Measurements from ENCODE around the gene PHACTR4. TPM values are rescaled to one million over a fixed set of nuclear protein-coding genes. Genes with fewer than 3 reads are reported as not detected.
A peak's percentile ranks its signal among the peaks of the same experiment; 100 is the strongest.
"Not testable (repeated sequence)": the region's sequence is repeated elsewhere in the genome, so short reads cannot be mapped to it uniquely, and the experiment has no call there.

Gene PHACTR4
- total and polyA plus RNA-seq, 2 donors (not counting 1 experiment from before 2014, with no cell fraction given), result 5.5 to 6.9 TPM

GRCh38 chr1:28441674-28442073 lies 72.1 kb downstream of the PHACTR4 start:
- H2AFZ ChIP-seq (ENCODE audit: low read length), result no peak overlapping the region
- no peaks in the 10 kb centered on the region for H3K9me3 ChIP-seq (ENCODE audit: control insufficient read depth, insufficient read depth, low read depth, low read length)
- no peaks in the 10 kb centered on the region for H3K79me2 ChIP-seq (ENCODE audit: control insufficient read depth, insufficient read depth, low read length)
- TF ChIP-seq EZH2 (IDR thresholded peaks at IDR 0.05; ENCODE audit: low read length, missing control alignments), result no peak
- TF ChIP-seq, protein P1, sequence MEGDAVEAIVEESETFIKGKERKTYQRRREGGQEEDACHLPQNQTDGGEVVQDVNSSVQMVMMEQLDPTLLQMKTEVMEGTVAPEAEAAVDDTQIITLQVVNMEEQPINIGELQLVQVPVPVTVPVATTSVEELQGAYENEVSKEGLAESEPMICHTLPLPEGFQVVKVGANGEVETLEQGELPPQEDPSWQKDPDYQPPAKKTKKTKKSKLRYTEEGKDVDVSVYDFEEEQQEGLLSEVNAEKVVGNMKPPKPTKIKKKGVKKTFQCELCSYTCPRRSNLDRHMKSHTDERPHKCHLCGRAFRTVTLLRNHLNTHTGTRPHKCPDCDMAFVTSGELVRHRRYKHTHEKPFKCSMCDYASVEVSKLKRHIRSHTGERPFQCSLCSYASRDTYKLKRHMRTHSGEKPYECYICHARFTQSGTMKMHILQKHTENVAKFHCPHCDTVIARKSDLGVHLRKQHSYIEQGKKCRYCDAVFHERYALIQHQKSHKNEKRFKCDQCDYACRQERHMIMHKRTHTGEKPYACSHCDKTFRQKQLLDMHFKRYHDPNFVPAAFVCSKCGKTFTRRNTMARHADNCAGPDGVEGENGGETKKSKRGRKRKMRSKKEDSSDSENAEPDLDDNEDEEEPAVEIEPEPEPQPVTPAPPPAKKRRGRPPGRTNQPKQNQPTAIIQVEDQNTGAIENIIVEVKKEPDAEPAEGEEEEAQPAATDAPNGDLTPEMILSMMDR (conservative IDR thresholded peaks at IDR 0.05 in 1 of 2, IDR thresholded peaks at IDR 0.05 in 1 of 2; ENCODE audit: low read depth in 1 of 2, low read length in 2 of 2), result no peak
- H3K36me3 ChIP-seq (ENCODE audit: control insufficient read depth, insufficient read depth, low read length), result no peaks in the 10 kb centered on the region
- H3K4me3 ChIP-seq (replicated peaks in 1 of 4; ENCODE audit: control extremely low read depth in 1 of 4, insufficient read depth in 1 of 4, low read depth in 3 of 4, low read length in 4 of 4), result no peak overlapping the region
- no peaks in the 10 kb centered on the region for H4K20me1 ChIP-seq (ENCODE audit: control insufficient read depth, extremely low read depth, insufficient read depth, low read length)
- H3K27me3 ChIP-seq (ENCODE audit: control insufficient read depth, insufficient read depth, low read length), result no peaks in the 10 kb centered on the region
- peak in 1 of 2 donors; percentile 38 for DNase-seq (ENCODE audit: low read depth in 2 of 2)
- H3K4me1 ChIP-seq (ENCODE audit: control insufficient read depth, extremely low read depth, insufficient read depth, low read length), result no peaks in the 10 kb centered on the region
- no peak overlapping the region for H3K4me2 ChIP-seq (ENCODE audit: extremely low read depth, insufficient read depth, low read length)
- no peak overlapping the region for H3K9ac ChIP-seq (ENCODE audit: insufficient read depth, low read length)
- H3K27ac ChIP-seq (ENCODE audit: insufficient read depth, low read length), result no peak overlapping the region

GRCh38 chr1:28443550-28443949 lies 74.0 kb downstream of the PHACTR4 start:
- no peak overlapping the region for H3K27ac ChIP-seq (ENCODE audit: insufficient read depth, low read length)
- H3K9ac ChIP-seq (ENCODE audit: insufficient read depth, low read length), result no peak overlapping the region
- no peak for TF ChIP-seq EZH2 (IDR thresholded peaks at IDR 0.05; ENCODE audit: low read length, missing control alignments)
- TF ChIP-seq, protein P1 (conservative IDR thresholded peaks at IDR 0.05 in 1 of 2, IDR thresholded peaks at IDR 0.05 in 1 of 2; ENCODE audit: low read depth in 1 of 2, low read length in 2 of 2), result no peak
- H4K20me1 ChIP-seq (ENCODE audit: control insufficient read depth, extremely low read depth, insufficient read depth, low read length), result no peaks in the 10 kb centered on the region
- H3K79me2 ChIP-seq (ENCODE audit: control insufficient read depth, insufficient read depth, low read length), result no peaks in the 10 kb centered on the region
- no peaks in the 10 kb centered on the region for H3K36me3 ChIP-seq (ENCODE audit: control insufficient read depth, insufficient read depth, low read length)
- no peaks in the 10 kb centered on the region for H3K27me3 ChIP-seq (ENCODE audit: control insufficient read depth, insufficient read depth, low read length)
- H3K9me3 ChIP-seq (ENCODE audit: control insufficient read depth, insufficient read depth, low read depth, low read length), result no peaks in the 10 kb centered on the region
- no peak for DNase-seq (ENCODE audit: low read depth in 2 of 2)
- no peaks in the 10 kb centered on the region for H3K4me1 ChIP-seq (ENCODE audit: control insufficient read depth, extremely low read depth, insufficient read depth, low read length)
- H2AFZ ChIP-seq (ENCODE audit: low read length), result no peak overlapping the region
- no peak overlapping the region for H3K4me2 ChIP-seq (ENCODE audit: extremely low read depth, insufficient read depth, low read length)
- H3K4me3 ChIP-seq (replicated peaks in 1 of 4; ENCODE audit: control extremely low read depth in 1 of 4, insufficient read depth in 1 of 4, low read depth in 3 of 4, low read length in 4 of 4), result no peak overlapping the region

DNA sequence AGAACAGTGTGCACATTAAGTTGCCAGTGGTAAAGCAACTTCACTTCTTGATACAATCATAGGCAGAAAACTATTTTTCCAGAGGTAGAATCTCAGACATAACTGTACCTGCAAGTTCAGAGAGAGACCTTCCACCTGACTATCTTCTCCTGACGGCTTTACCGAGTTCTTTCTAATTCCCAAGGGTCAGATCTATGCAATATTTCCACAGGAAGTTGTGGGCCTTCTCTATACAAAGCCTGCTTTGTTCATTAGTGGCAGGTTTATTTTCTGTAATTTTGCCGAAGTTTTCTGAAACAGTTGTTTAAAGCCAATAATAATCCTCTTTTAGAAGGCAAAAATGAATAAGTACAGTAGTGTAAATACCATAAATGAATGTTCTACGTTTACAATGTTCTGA lies 78.1 kb downstream of the PHACTR4 start:
- Histone ChIP-seq H3K36me3 (ENCODE audit: control insufficient read depth, insufficient read depth, low read length) (no peaks in the 10 kb centered on the region), H2AFZ (ENCODE audit: low read length) (no peak overlapping the region), H3K9ac (ENCODE audit: insufficient read depth, low read length) (no peak overlapping the region), H3K4me2 (ENCODE audit: extremely low read depth, insufficient read depth, low read length) (no peak overlapping the region), H3K27me3 (ENCODE audit: control insufficient read depth, insufficient read depth, low read length) (no peaks in the 10 kb centered on the region), H3K9me3 (ENCODE audit: control insufficient read depth, insufficient read depth, low read depth, low read length) (no peaks in the 10 kb centered on the region), H3K4me3 (replicated peaks in 1 of 4; ENCODE audit: control extremely low read depth in 1 of 4, insufficient read depth in 1 of 4, low read depth in 3 of 4, low read length in 4 of 4) (no peak overlapping the region), H3K27ac (ENCODE audit: insufficient read depth, low read length) (no peak overlapping the region), H3K79me2 (ENCODE audit: control insufficient read depth, insufficient read depth, low read length) (no peaks in the 10 kb centered on the region), H3K4me1 (ENCODE audit: control insufficient read depth, extremely low read depth, insufficient read depth, low read length) (no peaks in the 10 kb centered on the region), H4K20me1 (ENCODE audit: control insufficient read depth, extremely low read depth, insufficient read depth, low read length) (no peaks in the 10 kb centered on the region)
- TF ChIP-seq EZH2 (IDR thresholded peaks at IDR 0.05; ENCODE audit: low read length, missing control alignments), result no peak
- TF ChIP-seq, protein P1 (conservative IDR thresholded peaks at IDR 0.05 in 1 of 2, IDR thresholded peaks at IDR 0.05 in 1 of 2; ENCODE audit: low read depth in 1 of 2, low read length in 2 of 2), result no peak
- no peak for DNase-seq (ENCODE audit: low read depth in 2 of 2)

GRCh38 chr1:28448094-28448611 lies 78.6 kb downstream of the PHACTR4 start:
- not testable (repeated sequence) for DNase-seq (ENCODE audit: low read depth in 2 of 2); H3K9me3 ChIP-seq (ENCODE audit: control insufficient read depth, insufficient read depth, low read depth, low read length); H3K79me2 ChIP-seq (ENCODE audit: control insufficient read depth, insufficient read depth, low read length); H2AFZ ChIP-seq (ENCODE audit: low read length); H3K4me1 ChIP-seq (ENCODE audit: control insufficient read depth, extremely low read depth, insufficient read depth, low read length); H3K36me3 ChIP-seq (ENCODE audit: control insufficient read depth, insufficient read depth, low read length); H3K4me2 ChIP-seq (ENCODE audit: extremely low read depth, insufficient read depth, low read length); H4K20me1 ChIP-seq (ENCODE audit: control insufficient read depth, extremely low read depth, insufficient read depth, low read length); H3K4me3 ChIP-seq (replicated peaks in 1 of 4; ENCODE audit: control extremely low read depth in 1 of 4, insufficient read depth in 1 of 4, low read depth in 3 of 4, low read length in 4 of 4); H3K9ac ChIP-seq (ENCODE audit: insufficient read depth, low read length); H3K27ac ChIP-seq (ENCODE audit: insufficient read depth, low read length); H3K27me3 ChIP-seq (ENCODE audit: control insufficient read depth, insufficient read depth, low read length)

Measured in fibroblast of lung (primary cell).